GM18867 (cell line): ENCODE measurements around the gene CACNA1F.

Experiments
- ATAC-seq: cut with Tn5 transposase; IDR thresholded peaks from one replicate; pipeline ENCODE4 v1.9.1; 2021; ENCODE audit warnings: mild to moderate bottlenecking, moderate library complexity; ENCODE audit not compliant: unreplicated experiment

CACNA1F gene

DNA sequence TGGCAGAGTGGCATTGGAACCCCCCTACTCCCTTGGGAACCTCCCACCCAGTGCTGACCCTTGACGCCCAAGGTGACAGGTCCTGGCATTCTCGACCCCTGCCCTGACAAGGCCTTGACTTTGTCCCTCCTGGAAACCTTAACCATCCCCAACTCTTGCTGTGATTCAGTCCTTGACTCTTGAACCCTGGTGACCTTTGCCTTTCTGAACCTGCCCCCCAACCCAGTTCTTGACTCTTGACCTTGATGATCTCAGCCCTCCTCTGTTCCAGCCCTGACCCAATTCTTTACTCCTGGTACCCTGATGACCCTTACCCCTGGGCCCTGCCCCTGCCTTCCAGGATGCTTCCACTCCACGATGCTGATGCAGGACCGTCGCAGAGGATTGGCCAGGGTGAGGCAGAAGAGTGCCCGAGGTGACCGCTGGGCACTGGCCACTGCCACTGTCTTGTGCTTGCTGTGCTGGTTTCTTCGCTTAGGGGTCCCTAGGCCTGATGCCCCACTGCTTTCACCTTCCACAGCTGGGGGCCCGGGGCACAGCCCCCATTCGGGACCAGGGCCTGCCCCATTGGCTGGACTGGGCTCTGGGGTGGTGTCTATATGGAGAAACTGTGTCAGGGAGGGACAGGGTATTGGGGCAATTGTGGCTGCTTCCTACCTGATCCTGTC lies 1.7 kb downstream of the CACNA1F start:
- ATAC-seq, result no peak

DNA sequence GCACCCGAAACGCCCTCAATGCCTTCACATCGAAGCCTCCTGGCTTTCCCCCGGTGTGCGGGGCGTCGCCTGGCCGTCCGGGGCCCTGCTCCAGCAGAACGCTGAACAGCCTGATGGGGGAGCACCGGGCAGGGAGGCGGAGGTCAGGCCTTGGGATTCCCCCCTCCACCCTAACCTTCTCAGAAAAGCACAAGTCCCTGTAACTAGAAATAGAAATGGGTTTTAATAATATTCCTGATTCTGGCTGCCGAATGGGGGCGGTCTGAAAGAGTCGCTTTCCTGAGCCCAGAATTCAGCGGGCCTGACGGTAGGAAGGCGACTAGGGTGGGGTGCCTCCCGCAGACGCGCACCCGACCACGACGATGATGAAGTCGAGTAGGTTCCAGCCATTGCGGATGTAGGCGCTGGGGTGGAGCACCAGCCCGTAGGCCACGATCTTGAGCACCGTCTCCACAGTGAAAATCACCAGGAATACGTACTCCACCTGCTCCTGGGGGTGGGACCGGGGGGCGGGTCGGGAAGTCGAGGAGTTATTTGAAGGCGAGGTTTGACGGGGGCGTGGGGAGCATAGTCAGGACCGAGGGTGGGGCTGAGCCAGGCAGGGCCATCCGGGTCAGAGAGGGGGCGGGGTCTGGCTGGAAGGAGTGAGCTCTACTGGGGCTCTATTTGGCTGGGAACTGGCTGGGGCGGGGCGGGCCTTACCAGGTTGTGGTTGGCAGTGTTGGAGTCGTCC lies 2.5 kb downstream of the CACNA1F start:
- peak; percentile 53 for ATAC-seq

DNA sequence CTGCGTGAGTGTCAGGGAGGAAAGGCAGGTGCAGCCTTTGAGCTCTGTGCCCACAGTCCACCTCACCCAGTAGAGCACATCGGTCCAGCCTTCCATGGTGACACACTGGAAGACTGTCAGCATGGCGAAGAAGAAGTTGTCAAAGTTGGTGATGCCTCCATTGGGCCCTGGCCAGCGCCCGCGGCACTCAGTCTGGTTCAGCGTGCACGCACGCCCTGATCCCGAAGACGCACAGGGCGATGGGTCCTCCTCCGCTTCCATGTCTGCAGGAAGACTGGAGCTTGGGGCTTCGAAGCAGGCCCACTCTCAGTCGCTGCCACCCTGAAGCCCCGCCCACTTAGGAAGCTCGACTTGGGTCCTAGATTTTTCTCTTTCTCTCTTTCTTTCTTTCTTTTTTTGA lies 5.0 kb downstream of the CACNA1F start:
- ATAC-seq, result no peak

DNA sequence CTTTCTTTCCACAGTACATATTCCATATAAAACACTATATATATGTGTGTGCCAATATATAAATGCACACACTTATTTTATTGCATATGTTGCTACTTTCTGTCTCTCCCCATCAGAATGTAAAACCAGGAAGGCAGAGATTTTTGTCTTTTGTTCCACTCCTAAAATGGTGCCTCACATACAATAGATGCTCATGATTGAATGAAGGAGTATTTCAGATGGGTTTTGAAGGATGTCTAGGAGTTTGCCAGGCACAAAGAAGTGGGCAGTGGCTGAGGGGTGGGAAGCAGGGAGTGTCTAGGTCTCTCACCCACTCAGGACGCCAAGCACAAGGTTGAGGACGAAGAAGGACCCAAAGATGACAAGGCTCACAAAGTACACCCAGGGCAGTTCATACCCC lies 5.4 kb downstream of the CACNA1F start:
- ATAC-seq, result no peak

DNA sequence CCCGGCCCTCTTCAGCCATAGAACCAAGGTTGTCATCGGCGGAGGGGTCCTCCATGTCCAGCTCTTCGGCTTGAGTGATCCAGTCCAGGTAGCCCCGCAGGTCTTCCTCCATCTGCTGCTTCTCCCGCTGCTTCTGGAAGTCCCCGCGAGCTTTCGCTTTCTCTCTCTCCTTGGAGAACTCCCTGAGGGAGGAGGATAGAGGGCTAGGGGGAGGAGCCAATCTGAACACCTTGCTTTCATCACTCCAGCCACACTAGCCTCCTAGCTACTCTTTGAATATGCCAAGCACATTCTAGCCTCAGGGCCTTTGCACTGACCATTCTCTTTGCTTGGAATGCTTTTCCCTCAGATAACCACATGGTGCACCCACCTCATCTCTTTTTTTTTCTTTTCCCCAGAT lies 6.2 kb downstream of the CACNA1F start:
- ATAC-seq, result no peak

DNA sequence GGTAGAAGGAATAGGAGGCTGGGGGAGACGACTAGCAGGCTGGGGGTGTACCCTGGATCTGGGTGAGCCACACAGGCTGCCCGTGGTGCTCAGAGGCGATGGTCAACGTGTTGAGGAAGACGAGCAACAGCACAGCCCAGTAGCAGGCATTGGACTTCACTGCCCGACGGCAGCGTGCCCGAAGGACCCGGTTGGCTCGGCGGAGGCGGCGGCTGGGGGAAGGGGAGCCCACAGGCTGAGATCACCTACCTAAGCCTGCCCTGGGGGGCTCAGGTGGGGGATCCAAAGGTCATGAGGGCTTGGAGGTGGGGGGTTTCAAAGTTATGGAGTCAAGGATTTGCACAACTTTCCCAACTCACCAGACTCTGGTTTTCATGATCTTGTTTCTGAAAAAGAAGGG lies 7.3 kb downstream of the CACNA1F start:
- ATAC-seq, result no peak

DNA sequence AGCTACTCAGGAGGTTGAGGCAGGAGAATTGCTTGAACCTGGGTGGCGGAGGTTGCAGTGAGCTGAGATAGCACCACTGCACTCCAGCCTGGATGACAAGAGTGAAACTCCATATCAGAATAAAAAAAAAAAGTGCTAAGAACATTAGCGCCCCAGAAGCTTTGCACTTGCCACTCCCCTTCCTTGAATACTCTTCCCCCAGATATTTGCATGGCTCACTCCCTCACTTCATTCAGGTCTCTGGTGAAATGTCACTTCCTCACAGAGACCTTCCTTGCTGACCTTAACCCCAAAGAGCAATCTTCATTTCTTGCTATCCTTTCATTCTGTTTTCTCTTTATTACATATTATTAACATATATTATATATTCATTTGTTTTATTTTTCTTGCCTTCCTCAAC lies 11.3 kb downstream of the CACNA1F start:
- no peak for ATAC-seq

DNA sequence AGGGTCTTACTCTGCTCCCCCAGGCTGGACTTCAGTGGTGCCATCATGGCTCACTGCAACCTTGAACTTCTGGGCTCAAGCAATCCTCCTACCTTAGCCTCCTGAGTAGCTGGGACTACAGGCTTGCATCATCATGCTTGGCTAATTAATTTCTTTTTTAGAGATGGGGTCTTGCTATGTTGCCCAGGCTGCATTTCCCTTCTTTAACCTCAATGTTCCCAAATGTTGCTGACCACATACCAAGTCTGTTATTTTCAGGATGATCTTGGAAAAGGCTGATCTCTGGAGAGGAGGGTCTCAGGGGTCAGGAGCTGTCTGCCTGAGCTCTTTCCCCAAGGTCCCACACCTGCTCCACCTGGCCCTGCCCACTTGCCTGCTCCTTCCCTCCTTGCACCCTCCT lies 13.0 kb downstream of the CACNA1F start:
- no peak for ATAC-seq

DNA sequence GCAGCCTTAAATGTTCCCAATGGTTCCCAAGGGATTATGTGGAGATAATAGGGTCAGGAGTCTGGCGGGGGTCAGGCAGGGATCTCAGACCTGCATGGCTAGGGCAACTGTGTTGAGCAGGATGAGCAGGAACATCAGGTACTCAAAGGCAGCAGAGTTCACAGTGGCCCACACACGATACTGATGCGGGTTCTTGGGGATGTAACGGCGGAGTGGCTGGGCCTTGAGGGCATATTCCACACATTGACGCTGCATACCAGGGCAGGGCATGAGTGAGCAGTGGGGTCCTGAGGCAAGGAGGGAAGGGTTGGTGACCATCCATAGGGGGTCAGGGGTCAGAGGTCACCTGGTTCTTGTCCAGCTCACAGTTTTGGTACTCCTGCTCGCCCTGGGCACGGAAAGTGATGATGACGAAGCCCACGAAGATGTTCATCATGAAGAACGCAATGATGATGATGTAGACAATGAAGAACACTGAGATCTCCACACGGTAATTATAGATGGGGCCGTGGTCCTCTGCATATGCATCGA lies 18.1 kb downstream of the CACNA1F start:
- ATAC-seq, result no peak

DNA sequence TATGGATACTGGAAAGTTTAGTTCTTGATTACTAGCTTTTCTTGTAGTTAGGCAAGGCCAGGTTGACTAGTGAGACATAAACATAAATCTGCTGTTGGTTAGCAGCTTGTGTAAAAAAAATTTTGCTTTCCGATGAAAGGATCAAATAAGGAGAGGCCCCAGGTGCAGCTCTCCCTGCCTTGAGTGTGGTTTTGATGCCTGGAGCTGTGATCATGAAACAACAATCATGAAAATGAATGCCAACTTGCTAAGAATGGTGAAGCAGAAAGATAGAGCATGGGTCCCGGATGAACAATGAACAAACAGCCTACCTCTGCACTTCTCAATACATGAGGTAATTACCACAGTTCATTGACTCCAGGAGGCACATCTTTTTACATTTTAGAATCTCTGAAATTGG lies 18.7 kb downstream of the CACNA1F start:
- ATAC-seq, result no peak

DNA sequence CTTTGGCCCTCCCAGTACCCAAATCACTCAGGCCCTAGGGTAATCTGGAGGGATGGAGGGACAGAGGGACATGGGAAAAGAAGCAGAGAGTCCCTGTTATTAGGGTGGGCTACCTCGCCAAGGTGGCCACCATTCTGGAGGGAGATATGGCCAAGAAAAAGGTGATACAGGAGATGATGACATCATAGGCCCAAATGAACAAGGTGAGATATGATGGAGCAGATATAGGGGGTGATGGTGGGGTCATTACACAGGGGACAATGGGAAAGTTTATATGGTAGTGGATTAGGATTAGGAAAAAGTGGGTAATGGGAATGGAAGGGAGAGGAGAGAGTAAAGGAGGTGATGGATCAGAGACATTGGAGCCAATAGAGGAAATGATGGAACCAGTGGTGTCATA lies 20.3 kb downstream of the CACNA1F start:
- no peak for ATAC-seq

DNA sequence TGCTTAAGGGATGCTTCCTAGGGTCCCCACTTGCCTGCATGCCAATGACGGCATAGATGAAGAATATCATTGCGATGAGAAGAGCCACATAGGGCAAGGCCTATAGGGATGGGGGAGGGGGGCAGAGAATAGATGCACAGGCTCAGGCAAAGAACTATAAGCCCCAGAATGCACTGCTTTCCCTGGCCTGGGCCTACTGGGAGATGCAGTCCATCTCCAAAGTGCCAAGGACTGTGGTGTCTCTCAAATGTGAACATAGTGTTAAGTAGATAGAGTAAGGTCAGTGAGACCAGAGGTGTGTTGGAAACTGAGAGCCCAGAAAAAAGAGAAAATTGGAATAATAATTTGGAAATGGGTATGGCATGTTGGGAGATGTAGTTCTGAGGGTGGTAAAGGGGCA lies 20.9 kb downstream of the CACNA1F start:
- ATAC-seq, result no peak

DNA sequence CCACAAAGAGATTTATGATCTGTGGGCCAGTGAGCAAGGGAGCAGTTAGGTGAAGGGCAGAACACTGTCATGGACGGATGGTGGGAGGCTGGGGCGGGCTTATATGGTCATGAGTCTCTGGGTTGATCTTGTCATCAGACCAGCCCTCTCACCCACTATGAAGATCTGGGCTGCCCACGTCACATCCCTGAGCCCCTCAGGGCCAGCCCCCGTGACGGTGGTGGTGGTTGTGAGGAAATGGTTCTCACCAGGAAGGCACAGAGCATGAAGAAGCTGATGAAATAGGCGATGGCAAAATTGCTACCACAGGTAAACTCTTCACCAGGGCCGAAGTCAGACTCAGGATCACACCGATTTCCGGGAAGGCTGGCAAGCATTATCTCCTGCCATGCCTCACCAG lies 22.1 kb downstream of the CACNA1F start:
- ATAC-seq, result no peak

DNA sequence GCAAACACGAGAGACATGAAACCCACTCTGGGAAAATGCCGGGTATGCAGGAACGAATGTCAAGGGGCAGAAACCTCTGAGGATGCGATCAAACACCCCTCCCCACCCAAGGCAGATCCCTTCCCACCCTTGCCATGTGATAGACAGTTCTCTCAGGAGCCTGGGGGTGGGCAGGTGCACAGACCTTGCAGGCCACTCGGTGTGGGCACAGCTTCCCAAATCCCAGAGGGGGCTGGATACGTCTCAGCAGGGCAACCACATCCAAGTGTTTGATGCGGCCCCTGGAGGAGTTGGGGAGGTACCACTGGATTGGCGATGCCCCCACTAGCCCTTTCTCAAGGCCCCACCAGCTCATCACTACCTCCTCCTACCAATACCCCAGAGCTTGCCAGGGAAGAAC lies 22.7 kb downstream of the CACNA1F start:
- ATAC-seq, result no peak

DNA sequence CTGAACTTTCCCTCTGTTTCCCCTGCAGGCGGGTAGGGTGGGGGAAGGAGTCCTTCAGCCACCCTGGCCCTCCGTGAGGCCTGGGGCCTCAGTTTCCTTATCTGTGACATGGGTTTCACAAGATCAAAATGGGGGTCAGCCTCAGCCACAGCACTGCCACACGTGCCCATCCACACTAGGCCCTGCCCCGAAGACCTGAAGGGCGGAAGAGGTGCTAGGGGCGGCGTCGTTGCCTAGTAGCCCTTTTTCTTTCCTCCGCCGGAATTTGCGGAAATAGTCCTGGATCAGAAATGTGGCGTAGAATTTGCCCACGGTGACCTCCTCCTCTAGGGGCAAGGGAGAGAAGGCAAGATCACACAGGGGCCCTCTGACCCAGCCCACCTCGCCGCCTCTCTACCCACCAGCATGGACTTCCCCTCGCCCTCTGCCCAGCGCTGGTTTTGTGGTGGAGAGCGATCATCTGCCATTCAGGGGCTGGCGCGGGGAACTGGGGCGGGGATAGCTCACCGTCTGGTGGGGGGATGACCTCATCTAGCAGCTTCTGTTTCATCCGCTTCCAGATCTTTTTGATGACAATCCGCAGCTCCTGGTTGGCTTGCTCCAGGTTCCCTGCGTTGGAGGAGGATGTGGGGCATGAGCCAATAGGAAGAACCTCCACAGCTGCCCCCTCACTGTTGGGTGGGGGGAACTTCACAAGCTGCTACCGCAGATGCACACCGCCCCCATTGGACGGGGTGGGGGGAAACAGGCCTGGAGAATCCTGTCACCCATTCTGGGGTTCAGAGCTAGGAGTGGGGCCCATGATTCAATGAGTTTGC lies 23.5 kb downstream of the CACNA1F start:
- ATAC-seq, result no peak

DNA sequence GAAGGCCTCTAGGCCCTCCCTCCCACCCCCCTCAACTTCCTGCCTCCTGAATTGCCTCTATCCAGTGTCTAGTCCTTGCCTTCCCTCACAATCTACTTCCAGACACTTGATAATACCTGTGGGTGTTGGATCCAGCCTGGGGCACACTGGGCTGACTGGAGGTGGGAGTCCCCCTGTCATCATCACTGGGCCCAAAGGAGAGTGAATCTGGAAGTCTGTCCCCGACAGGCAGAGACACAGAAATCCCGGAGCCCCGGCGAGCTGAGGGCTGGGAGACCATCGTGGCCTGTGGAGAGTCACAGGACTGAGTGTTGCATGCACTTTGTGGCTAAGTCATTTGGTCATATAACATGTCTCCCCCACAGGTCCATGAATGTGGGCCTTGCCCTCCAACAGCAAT lies 24.7 kb downstream of the CACNA1F start:
- ATAC-seq, result no peak

DNA sequence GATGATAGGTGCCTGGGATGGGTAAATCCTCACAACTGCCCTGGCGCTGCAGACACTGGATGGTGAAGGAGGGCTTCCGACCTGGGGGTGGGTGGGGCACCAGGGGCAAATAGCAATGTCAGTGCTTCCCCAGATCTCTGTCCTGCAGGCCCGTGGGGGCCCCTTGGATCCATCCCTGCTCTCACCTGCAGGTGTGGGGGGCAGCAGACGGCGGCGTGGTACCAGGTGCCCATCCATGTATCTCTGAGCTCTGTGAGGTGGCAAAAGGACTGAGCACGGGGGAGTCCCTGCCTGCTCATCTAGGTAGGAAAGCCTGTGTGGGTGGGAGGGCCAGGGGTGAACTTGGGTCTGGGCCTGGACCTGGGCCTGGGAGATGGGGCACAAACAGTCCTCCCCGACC lies 26.6 kb downstream of the CACNA1F start:
- ATAC-seq, result no peak

DNA sequence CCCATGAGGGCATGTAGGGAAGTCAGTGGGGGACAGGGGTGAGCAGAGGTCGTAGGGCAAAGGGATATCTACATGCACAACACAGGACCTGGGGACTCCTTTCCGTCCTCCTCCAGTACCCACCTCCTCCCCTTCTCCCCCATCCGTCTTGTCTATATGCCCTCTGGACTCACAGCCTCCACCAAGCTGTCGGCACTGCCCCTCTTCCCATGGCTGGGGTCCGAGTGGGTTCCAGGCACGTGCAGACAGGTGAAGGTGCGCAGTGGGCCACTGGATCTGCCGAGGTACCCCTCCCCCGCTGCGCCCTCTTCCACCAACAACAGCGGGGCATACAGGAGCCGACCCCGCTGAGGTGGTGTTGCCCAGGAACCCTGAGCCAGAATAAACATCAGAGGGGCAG lies 27.7 kb downstream of the CACNA1F start:
- ATAC-seq, result no peak

DNA sequence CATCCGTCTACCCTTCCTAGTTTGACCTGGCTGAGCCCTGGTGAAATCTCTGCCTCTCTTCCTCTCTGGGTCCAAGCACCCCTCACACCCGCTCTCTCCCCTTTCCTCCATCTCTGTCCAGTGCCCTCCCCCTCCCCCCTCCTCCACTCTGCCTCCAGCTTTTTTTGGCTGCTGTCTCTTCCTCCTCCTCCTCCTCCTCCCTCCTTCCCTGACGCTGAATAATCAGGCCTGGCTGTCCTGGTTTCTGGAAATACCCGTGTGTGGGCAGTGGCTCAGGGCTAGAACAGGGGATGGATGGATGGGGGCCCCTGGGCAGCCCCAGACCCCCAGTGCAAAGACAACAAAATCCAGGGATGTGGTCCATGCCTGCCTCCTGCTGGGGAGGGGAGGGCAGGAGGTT lies 28.4 kb downstream of the CACNA1F start:
- ATAC-seq, result no peak

DNA sequence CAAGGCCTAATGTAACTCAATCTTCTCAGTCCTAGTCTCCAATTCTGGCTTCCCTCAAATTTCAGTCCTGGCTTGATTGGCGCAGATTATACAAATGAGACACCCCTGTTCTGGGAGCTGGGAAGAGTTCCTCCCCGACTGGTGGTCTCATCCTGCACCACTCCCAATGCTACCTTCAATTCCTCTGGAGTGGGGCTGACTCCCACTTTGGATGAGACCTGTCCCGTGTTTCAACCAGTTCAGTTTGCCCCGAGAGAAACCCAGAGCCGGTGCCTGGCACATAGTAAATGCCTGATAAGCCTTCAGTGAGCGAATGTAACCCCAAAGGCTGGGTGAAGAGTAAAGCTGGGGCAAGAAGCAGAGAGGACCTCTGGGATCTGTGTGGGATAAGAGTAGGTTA lies 29.1 kb downstream of the CACNA1F start:
- ATAC-seq, result no peak

DNA sequence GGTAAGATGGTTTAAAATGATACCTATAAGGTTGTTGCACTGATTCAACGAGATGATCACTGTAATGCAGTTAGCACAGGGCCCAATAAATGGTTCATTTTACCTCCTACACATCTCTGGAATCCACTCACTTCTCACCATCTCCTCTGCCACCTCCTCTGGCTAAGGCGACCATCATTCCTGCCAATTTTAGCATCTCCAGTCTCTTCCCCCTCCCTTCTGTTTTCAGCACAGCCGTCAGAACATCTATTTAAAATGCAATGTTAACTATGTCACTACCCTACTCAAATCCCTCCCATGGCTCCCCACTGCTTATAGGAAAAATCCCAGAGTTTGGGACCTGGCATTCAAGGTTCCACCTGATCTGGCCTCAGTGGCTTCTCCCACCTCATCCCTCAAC lies 29.6 kb downstream of the CACNA1F start:
- no peak for ATAC-seq

DNA sequence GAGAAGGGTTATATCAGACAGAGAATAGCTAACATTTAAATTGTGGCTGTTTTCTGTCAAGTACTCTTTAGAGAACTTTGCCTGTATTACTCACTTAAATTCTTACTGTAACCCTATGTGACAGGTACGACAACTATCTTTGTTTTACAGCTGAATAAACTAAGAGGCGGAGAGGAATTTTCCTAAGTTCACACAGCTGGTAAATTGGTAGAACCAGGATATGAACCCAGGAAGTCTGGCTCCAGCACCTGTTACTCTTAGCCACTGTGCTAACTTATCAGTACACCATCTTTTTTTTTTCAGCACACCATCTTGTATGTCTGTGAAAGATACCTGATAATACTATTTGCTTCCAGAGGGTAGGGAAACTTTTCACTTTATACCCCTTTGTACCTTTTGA lies 31.1 kb downstream of the CACNA1F start:
- ATAC-seq, result no peak
